Measurements from ENCODE around the gene ULK4.

- TF ChIP-seq CTCF (IDR thresholded peaks at IDR 0.05) (no peak), POLR2A (IDR thresholded peaks at IDR 0.05) (no peak)
Observed at GRCh38 chr3:41464401-41464800, 497.5 kb downstream of the ULK4 start.
